ENCODE measurements around the gene IPPK.

IPPK gene

GRCh38 chr9:92615790-92616189, 54.1 kb downstream of the IPPK start:
- DNase-seq (ENCODE audit: low read depth in 1 of 2, low spot score in 1 of 2): no peak

- no peak for DNase-seq (ENCODE audit: low read depth in 1 of 2, low spot score in 1 of 2)
Observed at GRCh38 chr9:92614763-92615461, 55.0 kb downstream of the IPPK start.

GRCh38 chr9:92614123-92614510, 55.8 kb downstream of the IPPK start:
- DNase-seq (ENCODE audit: low read depth in 1 of 2, low spot score in 1 of 2): no peak

GRCh38 chr9:92613268-92614122, 56.4 kb downstream of the IPPK start:
- DNase-seq (ENCODE audit: low read depth in 1 of 2, low spot score in 1 of 2): no peak

- no peak for DNase-seq (ENCODE audit: low read depth in 1 of 2, low spot score in 1 of 2)
Observed at GRCh38 chr9:92612816-92613215, 57.1 kb downstream of the IPPK start.

GRCh38 chr9:92612292-92612691, 57.6 kb downstream of the IPPK start:
- DNase-seq (ENCODE audit: low read depth in 1 of 2, low spot score in 1 of 2): no peak

GRCh38 chr9:92611621-92612285, 58.2 kb downstream of the IPPK start:
- no peak for DNase-seq (ENCODE audit: low read depth in 1 of 2, low spot score in 1 of 2)

GRCh38 chr9:92610470-92611420, 59.2 kb downstream of the IPPK start:
- no peak for DNase-seq (ENCODE audit: low read depth in 1 of 2, low spot score in 1 of 2)

GRCh38 chr9:92608909-92609445, 61.0 kb downstream of the IPPK start:
- no peak for DNase-seq (ENCODE audit: low read depth in 1 of 2, low spot score in 1 of 2)

- DNase-seq (ENCODE audit: low read depth in 1 of 2, low spot score in 1 of 2): no peak
Observed at GRCh38 chr9:92608241-92608908, 61.6 kb downstream of the IPPK start.

- DNase-seq (ENCODE audit: low read depth in 1 of 2, low spot score in 1 of 2): no peak
Observed at GRCh38 chr9:92607773-92608172, 62.2 kb downstream of the IPPK start.

- DNase-seq (ENCODE audit: low read depth in 1 of 2, low spot score in 1 of 2): no peak
Observed at GRCh38 chr9:92607088-92607487, 62.8 kb downstream of the IPPK start.

GRCh38 chr9:92605224-92605623, 64.7 kb downstream of the IPPK start:
- no peak for DNase-seq (ENCODE audit: low read depth in 1 of 2, low spot score in 1 of 2)

GRCh38 chr9:92603990-92604389, 65.9 kb downstream of the IPPK start:
- DNase-seq (ENCODE audit: low read depth in 1 of 2, low spot score in 1 of 2): no peak

GRCh38 chr9:92603100-92603499, 66.8 kb downstream of the IPPK start:
- DNase-seq (ENCODE audit: low read depth in 1 of 2, low spot score in 1 of 2): no peak

- DNase-seq (ENCODE audit: low read depth in 1 of 2, low spot score in 1 of 2): no peak
Observed at GRCh38 chr9:92602413-92602812, 67.5 kb downstream of the IPPK start.

- DNase-seq (ENCODE audit: low read depth in 1 of 2, low spot score in 1 of 2): no peak
Observed at GRCh38 chr9:92601451-92601850, 68.5 kb downstream of the IPPK start.

GRCh38 chr9:92600462-92601261, 69.3 kb downstream of the IPPK start:
- DNase-seq (ENCODE audit: low read depth in 1 of 2, low spot score in 1 of 2): no peak

- no peak for DNase-seq (ENCODE audit: low read depth in 1 of 2, low spot score in 1 of 2)
Observed at GRCh38 chr9:92599938-92600461, 69.9 kb downstream of the IPPK start.
